Measurements from ENCODE around the gene TCF7L2. TPM values are rescaled to one million over a fixed set of nuclear protein-coding genes. Genes with fewer than 3 reads are reported as not detected.
A peak's percentile ranks its signal among the peaks of the same experiment; 100 is the strongest.

Gene TCF7L2
- total and polyA plus RNA-seq, 9 of the 15 experiments (the other 6 are each of a cell fraction or from before 2014, with no cell fraction given) = 0.32 to 2.8 (median 0.92) TPM

- TF ChIP-seq MIER1 (IDR thresholded peaks at IDR 0.05; ENCODE audit: low read depth) = no peak
- no peak for TF ChIP-seq ZBTB1 (CRISPR knock-in tag; IDR thresholded peaks at IDR 0.05; ENCODE audit: borderline replicate concordance, low read depth)
- no peak for TF ChIP-seq ZNF717 (CRISPR knock-in tag; IDR thresholded peaks at IDR 0.05)
- TF ChIP-seq ZNF133 (CRISPR knock-in tag; IDR thresholded peaks at IDR 0.05) = no peak
- TF ChIP-seq FOXA3 (CRISPR knock-in tag; conservative IDR thresholded peaks at IDR 0.05 in 1 of 2, IDR thresholded peaks at IDR 0.05 in 1 of 2) = no peak
- peak; percentile 72 for TF ChIP-seq RBFOX2 (IDR thresholded peaks at IDR 0.05; ENCODE audit: low read depth, low read length)
- no peak for TF ChIP-seq ZNF277 (CRISPR knock-in tag; IDR thresholded peaks at IDR 0.05; ENCODE audit: borderline replicate concordance)
- TF ChIP-seq ZNF174 (CRISPR knock-in tag; IDR thresholded peaks at IDR 0.05) = no peak
- TF ChIP-seq NEUROD1 (IDR thresholded peaks at IDR 0.05; ENCODE audit: borderline replicate concordance, low read depth, low read length, partially characterized antibody) = no peak
- TF ChIP-seq ZBTB5 (IDR thresholded peaks at IDR 0.05) = no peak
- TF ChIP-seq RBM39 (optimal IDR thresholded peaks at IDR 0.05; ENCODE audit: low read depth, low read length) = no peak
- no peak for TF ChIP-seq SLC30A9 (CRISPR knock-in tag; IDR thresholded peaks at IDR 0.05)
- no peak for TF ChIP-seq BCOR (IDR thresholded peaks at IDR 0.05)
- TF ChIP-seq RUNX1 (IDR thresholded peaks at IDR 0.05; ENCODE audit: low read depth) = no peak
- peak; percentile 54; the same call in 1 of the 2 replicates for TF ChIP-seq MBD2 (IDR thresholded peaks at IDR 0.05; ENCODE audit: borderline replicate concordance, low read depth)
- TF ChIP-seq PCBP1 (IDR thresholded peaks at IDR 0.05; ENCODE audit: low read depth, low read length, poor library complexity, severe bottlenecking) = no peak
- TF ChIP-seq ETS1 (conservative IDR thresholded peaks at IDR 0.05; ENCODE audit: control insufficient read depth, low read depth, low read length) = no peak
- TF ChIP-seq ZNF75A (CRISPR knock-in tag; IDR thresholded peaks at IDR 0.05) = no peak
- TF ChIP-seq GTF2B (IDR thresholded peaks at IDR 0.05; ENCODE audit: extremely low read depth, insufficient read length) = no peak
- no peak for TF ChIP-seq ARHGAP35 (IDR thresholded peaks at IDR 0.05; ENCODE audit: partially characterized antibody)
- TF ChIP-seq MED1 (CRISPR knock-in tag; IDR thresholded peaks at IDR 0.05; ENCODE audit: borderline replicate concordance) = no peak
- TF ChIP-seq NCOA6 (IDR thresholded peaks at IDR 0.05) = no peak
- TF ChIP-seq TCF3 (CRISPR knock-in tag; IDR thresholded peaks at IDR 0.05) = peak; percentile 87
- no peak for TF ChIP-seq ILK (tag; IDR thresholded peaks at IDR 0.05; ENCODE audit: borderline replicate concordance, low read depth)
- no peak for TF ChIP-seq CCAR2 (IDR thresholded peaks at IDR 0.05; ENCODE audit: low read depth, low read length)
Observed at GRCh38 chr10:113060201-113061053, 110.4 kb downstream of the TCF7L2 start (continued).
